ENCODE data around the gene PPP2R5D. TPM values are rescaled to one million over a fixed set of nuclear protein-coding genes. Genes with fewer than 3 reads are reported as not detected.

PPP2R5D gene
- total RNA-seq, 2 experiments from 2014 or later, result 50.3 to 52.1 TPM

DNA sequence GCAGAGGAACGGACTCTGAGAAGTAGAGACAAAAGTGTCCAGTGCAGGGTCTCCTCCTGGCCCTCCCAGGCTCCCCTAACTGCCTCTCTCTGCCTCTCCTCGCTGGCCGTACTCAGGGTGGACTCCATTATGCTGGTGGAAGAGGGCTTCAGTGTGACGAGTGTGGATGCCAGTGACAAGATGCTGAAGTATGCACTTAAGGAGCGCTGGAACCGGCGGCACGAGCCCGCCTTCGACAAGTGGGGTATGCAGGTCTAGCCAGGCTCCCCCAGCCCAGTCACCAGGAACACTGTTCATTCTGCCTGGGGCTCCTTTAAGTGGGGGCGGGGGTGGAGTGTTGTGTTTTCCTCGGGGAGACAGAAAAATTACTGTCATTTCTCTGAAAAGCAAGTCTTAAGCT is 22.3 kb upstream of the PPP2R5D start:
- ChIA-PET CTCF (interaction anchor here (0.6 to 1.2 kb wide), 2 partner anchors 182 to 400 kb away, joined by 4 to 5 read pairs; no protein-coding TSS in a partner anchor), POLR2A (interaction anchor here (0.7 kb wide), 2 partner anchors 9 to 58 kb away, joined by 3 to 4 read pairs; no protein-coding TSS in a partner anchor)

GRCh38 chr6:42962502-42963178 is 21.7 kb upstream of the PPP2R5D start:
- ChIA-PET POLR2A (no interaction called here), CTCF (interaction anchor here (1.2 kb wide), 1 partner anchor 181 kb away, joined by 5 read pairs; no protein-coding TSS in a partner anchor)

- CTCF ChIA-PET, result interaction anchor here (1.2 kb wide), 1 partner anchor 180 kb away, joined by 5 read pairs; no protein-coding TSS in a partner anchor
- POLR2A ChIA-PET, result no interaction called here
These were observed 21.1 kb upstream of the PPP2R5D start for GRCh38 chr6:42963179-42963854.

DNA sequence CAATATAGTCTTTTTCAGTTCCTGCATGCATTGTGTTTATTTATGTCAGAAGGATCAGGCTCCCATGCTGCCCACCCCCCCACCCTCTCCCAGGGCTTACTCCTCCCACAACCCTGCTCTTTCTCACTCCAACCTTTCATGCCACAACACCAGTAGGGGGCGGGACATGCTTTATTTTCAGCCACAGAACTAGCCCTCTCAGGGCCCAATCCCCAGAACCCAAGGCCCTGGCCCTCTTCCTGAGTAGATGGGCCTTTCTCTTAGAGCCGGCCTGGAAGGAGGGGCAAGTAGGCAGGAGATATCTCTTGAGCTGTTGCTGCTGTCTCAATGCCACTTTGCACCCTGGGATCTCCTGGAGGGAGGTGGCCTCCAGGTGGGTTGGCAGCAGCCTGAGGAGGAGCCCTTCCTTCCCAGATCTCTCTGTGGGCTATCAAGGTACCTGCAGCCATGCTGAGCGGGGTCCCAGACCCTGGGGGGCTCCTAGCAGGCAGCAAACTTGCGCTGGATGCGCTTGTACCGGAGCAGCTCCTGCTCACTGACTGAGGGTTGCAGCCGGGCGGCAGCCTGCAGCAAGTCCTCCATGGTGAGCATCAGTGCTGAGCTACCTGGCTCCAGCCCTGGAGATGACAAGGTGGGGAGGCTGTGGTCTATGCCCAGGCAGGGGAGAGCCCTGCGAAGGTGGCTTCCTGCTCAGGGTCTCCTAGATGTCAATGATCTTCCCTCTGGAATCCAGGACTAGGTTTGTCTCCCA is 20.3 kb upstream of the PPP2R5D start:
- POLR2A ChIA-PET, result interaction anchor here (0.5 kb wide), 1 partner anchor 51 kb away, joined by 3 read pairs; no protein-coding TSS in a partner anchor
- CTCF ChIA-PET, result interaction anchor here (0.5 kb wide), 1 partner anchor 12 kb away, joined by 3 read pairs; no protein-coding TSS in a partner anchor

DNA sequence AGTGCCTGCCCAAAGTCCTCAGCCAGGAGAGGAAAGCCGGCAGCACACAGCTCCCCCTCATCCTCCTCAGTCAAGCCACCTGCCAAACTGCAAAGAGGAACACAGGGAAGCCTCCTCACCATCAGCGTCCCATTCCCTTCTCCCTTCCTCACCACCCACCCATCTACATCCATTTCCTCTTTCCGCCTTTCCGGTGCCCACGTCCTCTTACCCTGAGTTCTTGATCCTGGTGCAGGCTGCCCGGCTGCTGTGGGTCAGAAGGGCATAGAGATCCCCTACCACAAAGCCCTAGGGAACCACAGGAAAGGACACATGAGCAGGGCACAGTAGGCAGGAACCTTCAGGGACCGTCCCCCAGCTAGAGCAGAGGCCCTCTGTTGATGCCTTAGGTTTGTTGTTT is 17.8 kb upstream of the PPP2R5D start:
- ChIA-PET POLR2A (no interaction called here), CTCF (no interaction called here)

DNA sequence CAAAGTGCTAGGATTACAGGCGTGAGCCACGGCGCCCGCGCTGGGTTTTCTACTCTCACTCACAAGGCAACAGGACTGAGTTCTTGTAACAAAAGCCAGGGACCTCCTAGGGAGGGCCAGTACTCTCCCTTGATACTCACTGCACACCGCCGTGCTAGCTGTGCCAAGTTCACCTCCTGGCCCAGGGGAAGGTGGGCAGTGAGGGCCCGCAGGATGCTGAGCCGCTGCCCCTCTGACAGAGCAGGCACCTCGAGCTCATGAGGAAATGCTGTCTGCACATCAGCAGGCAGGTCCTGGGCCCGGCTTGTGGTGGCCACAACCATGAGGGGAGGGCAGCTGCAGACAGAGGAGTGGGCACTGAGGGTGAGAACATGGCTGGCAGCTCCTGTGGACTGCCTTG is 17.1 kb upstream of the PPP2R5D start:
- CTCF ChIA-PET, result interaction anchor here (0.5 kb wide), 1 partner anchor 197 kb away, joined by 3 read pairs; no protein-coding TSS in a partner anchor
- POLR2A ChIA-PET, result no interaction called here

DNA sequence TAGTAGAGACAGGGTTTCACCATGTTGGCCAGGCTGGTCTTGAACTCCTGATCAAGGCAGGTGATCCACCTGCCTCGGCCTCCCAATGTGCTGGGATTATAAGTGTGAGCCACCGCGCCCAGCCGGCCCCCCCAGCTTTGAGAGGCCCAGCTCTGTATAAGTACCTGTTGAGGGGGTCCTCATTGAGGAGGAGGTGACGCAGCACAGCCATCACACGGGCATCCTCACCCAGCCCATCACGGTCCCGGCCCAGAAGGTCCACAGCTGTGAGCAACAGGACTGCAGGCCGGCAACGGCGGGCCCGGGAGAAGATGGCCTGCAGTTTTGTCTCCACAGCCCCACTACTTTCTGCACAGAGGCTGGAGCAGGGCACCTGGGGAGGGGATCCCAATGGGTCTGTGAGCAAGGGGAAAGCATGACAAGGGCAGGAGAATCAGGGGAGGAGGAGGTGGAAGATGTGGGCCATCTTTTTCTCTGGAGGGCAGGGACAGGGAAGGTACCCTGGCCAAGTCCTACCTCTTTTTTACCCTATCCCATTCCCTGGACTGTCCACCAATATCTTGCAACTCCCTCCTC is 16.2 kb upstream of the PPP2R5D start:
- CTCF ChIA-PET, result no interaction called here
- POLR2A ChIA-PET, result no interaction called here

- ChIA-PET POLR2A (no interaction called here), CTCF (no interaction called here)
These were observed 15.6 kb upstream of the PPP2R5D start for GRCh38 chr6:42968783-42969182.

DNA sequence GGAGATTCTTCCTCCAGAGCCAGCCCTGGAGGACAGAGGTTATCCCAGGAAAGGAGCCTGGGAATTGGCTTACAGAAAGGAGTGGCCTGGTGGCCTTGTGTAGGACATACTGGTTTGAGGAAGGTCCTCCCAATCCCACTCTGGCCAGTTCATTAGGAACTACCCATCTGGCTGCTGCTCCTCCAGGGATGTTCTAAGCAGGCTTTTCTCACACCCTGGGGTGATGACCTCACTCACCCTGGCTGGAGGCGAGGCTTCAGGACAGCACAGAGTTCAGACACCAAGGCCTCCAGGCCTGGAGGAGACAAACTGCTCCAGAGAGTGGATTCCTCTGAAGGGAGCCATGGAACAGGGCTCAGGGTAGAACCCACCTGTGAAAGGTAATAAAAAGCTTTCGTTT is 14.9 kb upstream of the PPP2R5D start:
- CTCF ChIA-PET, result no interaction called here
- POLR2A ChIA-PET, result no interaction called here

- CTCF ChIA-PET, result no interaction called here
These were observed 14.4 kb upstream of the PPP2R5D start for GRCh38 chr6:42969934-42970333.

GRCh38 chr6:42970871-42971612 is 13.3 kb upstream of the PPP2R5D start:
- POLR2A ChIA-PET, result interaction anchor here (1.1 kb wide), 1 partner anchor 9 kb away, joined by 3 read pairs; no protein-coding TSS in a partner anchor

More at GRCh38 chr6:42969934-42970333, 14.4 kb upstream of the PPP2R5D start:
- POLR2A ChIA-PET, result no interaction called here

DNA sequence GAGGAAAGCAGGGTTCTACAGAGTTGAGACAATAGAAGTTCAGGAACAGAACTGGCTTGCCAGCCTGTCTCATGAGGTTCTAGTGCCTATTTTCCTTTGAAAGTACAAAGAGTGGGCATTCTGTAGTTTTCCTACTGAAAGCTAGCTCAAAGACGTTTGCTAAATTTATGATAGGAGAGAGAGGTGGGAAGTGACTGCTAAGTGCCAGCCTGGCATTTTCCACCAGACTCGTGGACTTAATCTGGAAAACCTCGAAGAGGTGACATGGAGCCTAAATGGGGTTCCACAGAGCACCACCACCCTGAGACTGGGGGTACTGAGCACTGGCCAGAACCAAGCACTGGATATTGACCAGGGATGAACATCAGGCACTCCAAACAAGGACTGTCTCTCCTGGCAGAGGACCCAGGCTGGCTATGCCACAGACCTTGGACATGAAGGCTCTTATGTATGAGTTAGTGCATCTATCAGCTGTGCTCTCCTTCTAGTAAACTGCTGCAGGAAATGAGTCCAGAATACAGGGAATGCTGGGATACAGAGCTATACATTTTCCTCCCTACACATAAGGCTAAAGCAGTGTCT is 12.5 kb upstream of the PPP2R5D start:
- POLR2A ChIA-PET, result interaction anchor here (1.1 kb wide), 1 partner anchor 10 kb away, joined by 3 read pairs; no protein-coding TSS in a partner anchor
- CTCF ChIA-PET, result interaction anchor here (0.7 to 1.2 kb wide), 2 partner anchors 38 to 172 kb away, joined by 3 to 4 read pairs; no protein-coding TSS in a partner anchor

More at GRCh38 chr6:42970871-42971612, 13.3 kb upstream of the PPP2R5D start:
- CTCF ChIA-PET, result interaction anchor here (1.0 to 1.2 kb wide), 2 partner anchors 172 to 173 kb away, joined by 3 to 4 read pairs; no protein-coding TSS in a partner anchor

GRCh38 chr6:42973926-42974325 is 10.4 kb upstream of the PPP2R5D start:
- CTCF ChIA-PET, result interaction anchor here (0.7 to 1.5 kb wide), 2 partner anchors 53 to 170 kb away, joined by 3 to 4 read pairs; no protein-coding TSS in a partner anchor

DNA sequence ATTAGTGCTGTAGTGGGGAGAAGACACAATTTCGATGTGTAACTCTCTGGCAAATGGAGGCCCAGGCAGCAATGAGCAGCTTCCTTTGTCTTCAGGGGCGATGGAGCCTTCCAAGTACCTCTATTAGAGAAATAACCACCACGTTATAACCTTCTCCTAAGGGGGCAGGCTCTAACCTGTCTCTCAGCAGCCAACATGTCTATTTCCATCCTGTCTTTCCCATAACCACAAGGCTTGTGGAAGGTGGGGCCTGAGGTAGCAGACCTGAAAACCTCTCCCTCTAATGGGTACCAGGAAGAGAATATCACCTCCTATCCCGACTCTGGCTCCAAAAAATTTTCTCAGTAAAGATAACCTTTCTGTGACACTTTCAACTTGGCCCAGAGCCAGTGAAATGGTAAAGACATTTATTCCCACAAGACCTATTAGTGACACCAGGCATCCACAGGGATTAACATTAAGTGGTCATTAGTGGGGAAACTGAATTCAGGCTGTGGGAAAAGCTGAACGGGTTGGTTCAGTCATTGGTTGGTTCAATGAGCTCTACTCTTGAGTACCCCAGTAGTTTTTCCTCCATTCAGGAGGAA is 9.4 kb upstream of the PPP2R5D start:
- ChIA-PET POLR2A (interaction anchor here (0.5 to 1.2 kb wide), 4 partner anchors 9 to 248 kb away, joined by 3 to 5 read pairs (median 4); partner anchors contain the start of genes CNPY3 and PPP2R5D), CTCF (no interaction called here)

More at GRCh38 chr6:42973926-42974325, 10.4 kb upstream of the PPP2R5D start:
- POLR2A ChIA-PET, result interaction anchor here (0.5 to 1.0 kb wide), 2 partner anchors 10 to 101 kb away, joined by 4 to 6 read pairs; partner anchors contain the start of gene PPP2R5D

DNA sequence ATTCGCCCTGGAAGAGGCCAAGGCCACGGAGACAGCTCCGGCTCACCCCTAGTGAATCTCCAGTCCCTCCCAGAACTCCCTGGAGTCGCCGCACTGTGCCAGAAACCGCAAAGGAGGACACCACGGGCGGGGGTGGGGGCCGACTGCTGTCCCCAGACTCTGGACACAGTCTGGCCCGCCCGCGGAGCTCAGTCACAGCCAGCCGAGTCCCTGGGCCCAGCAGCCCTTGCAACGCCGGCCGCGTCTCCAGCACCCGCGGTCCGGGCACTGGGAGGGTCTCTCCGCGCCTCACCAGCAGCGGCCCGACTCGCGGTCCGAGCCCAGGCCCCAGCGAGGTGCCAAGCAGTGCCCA is 5.9 kb upstream of the PPP2R5D start:
- POLR2A ChIA-PET, result interaction anchor here (1.0 to 1.9 kb wide), 5 partner anchors 36 to 192 kb away, joined by 3 to 14 read pairs (median 10); partner anchors contain the start of genes CNPY3, KLC4, KLHDC3 and MEA1
- CTCF ChIA-PET, result interaction anchor here (0.5 to 1.3 kb wide), 2 partner anchors 165 to 339 kb away, joined by 3 to 4 read pairs; no protein-coding TSS in a partner anchor

- ChIA-PET CTCF (interaction anchor here (1.3 kb wide), 1 partner anchor 165 kb away, joined by 4 read pairs; no protein-coding TSS in a partner anchor), POLR2A (interaction anchor here (0.5 to 1.9 kb wide), 8 partner anchors 9 to 192 kb away, joined by 3 to 14 read pairs (median 5); partner anchors contain the start of genes CNPY3, CUL7, KLC4 and KLHDC3)
These were observed 5.4 kb upstream of the PPP2R5D start, which contains the start of gene PEX6 for GRCh38 chr6:42978839-42979522. TSS of gene PEX6 (minus strand) at chr6:42979181. CDS start at chr6:42979150, 31 bp downstream.
